T-helper 9 cell (primary cell): Measurements from ENCODE around the gene SEPTIN2.
"Not testable (repeated sequence)": the region's sequence is repeated elsewhere in the genome, so short reads cannot be mapped to it uniquely, and the experiment has no call there.

Experiments used
- DNase-seq: peaks from one replicate; pipeline ENCODE4 v3.0.0-alpha.2; 2020

SEPTIN2 gene

GRCh38 chr2:241288324-241288888 lies 27.3 kb upstream of the SEPTIN2 start:
- DNase-seq = no peak

DNA sequence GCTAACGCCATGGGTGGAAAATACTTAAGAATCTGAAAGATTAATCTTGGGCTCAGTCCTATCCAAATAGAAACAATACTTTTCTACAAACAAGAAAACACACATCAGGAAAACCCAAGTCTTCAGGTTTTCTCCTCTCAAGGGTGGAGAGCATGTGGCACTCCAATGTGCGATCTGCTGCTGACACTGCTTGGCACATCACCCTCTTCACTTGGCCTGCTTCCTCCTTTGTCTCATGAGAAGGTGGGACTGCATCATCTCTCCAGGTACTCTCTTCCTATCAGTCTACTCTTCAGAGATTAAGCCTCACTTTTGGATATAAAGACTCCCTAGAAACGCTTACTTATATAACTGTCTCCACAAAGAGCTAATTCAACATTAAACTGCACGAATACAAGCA lies 26.7 kb upstream of the SEPTIN2 start:
- DNase-seq = no peak

GRCh38 chr2:241289597-241289996 lies 26.1 kb upstream of the SEPTIN2 start:
- no peak for DNase-seq

- DNase-seq = no peak
Observed at GRCh38 chr2:241291153-241291552, 24.6 kb upstream of the SEPTIN2 start.

DNA sequence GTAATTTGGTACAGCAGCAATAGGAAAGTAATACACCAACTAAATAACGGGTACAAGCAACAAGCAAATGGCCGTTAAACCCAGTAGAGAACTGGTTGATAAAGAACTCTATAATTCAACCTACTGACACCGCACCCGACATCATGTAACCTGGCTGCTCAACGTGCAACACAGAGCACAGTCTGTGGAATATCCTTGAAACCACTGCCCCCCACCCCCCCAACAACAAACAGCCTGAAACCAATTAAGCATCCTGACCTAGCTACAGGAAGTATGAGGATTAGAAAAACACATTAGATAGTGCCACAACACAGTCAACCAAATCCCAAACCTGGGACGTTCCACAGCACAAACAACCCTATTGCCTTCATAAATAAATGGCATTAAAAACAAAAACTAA lies 23.7 kb upstream of the SEPTIN2 start:
- no peak for DNase-seq

- DNase-seq = not testable (repeated sequence)
Observed at GRCh38 chr2:241293378-241293797, 22.3 kb upstream of the SEPTIN2 start.

- DNase-seq = no peak
Observed at GRCh38 chr2:241295326-241296095, 20.2 kb upstream of the SEPTIN2 start.

DNA sequence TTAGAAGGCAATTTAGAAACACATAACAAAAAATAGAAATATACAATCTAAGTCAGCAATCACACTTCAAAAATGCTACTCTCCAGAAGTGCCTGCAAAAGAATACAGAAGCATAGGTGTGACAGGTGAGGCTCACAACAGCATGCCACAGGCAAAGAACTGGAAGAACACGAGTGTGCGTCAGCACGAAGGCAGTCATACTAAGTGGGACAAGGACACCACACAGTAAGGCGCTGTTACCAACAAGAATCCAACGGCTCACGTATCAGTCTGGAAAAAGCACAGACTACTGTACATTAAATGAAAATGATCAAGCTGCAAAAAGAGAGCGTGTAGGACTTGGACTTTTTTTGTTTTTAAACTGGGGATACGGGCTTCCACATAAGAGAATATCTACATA lies 19.0 kb upstream of the SEPTIN2 start:
- DNase-seq = no peak

GRCh38 chr2:241298673-241299072 lies 17.1 kb upstream of the SEPTIN2 start:
- DNase-seq = no peak

- DNase-seq = peak; percentile 23
Observed at GRCh38 chr2:241300000-241300399, 15.7 kb upstream of the SEPTIN2 start.

DNA sequence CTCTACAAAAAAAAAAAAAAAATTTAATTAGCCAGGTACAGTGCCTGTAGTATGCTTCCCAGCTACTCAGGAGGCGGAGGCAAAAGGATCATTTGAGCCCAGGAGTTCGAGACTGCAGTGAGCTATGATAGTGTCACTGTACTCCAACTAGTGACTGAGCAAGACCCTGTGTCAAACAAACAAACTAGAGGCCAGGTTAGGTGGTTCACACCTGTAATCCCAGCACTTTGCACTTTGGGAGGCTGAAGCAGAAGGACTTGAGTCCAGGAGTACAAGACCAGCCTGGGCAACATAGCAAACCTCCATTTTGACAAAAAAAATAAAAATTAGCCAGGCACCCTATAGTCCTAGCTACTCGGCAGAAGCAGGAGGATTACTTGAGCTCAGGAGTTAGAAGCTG lies 13.6 kb upstream of the SEPTIN2 start:
- no peak for DNase-seq

- DNase-seq = no peak
Observed at GRCh38 chr2:241302759-241303651, 12.7 kb upstream of the SEPTIN2 start.

DNA sequence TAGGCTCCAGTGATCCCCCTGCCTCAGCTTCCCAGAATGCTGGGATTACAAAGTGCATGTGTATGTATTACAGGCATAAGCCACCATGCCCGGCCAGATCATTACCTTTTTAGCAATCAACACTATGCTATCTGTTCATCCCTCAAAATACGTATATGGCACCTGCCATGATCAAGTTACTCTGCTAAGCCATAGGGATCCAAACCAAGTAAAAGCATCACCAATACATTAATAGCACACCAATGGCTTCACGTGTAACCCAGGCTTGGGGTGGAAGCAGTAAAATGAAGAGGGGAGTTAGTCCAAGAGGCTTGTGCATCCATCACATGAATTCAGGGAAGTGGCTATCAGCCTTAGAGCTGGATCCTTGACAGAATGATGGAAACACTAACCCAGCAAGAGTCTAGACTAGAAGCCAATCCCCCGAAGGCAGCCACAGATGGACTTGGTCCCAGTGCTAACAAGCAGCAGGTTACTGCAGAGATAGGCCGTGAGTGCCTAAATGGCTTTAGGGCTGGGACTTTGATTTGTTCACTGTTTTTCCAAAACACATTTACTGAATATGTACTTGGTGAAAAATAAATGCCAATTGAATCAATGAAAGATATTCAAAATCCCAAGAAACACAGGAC lies 11.6 kb upstream of the SEPTIN2 start:
- DNase-seq = no peak

GRCh38 chr2:241307055-241307454 lies 8.7 kb upstream of the SEPTIN2 start:
- no peak for DNase-seq

DNA sequence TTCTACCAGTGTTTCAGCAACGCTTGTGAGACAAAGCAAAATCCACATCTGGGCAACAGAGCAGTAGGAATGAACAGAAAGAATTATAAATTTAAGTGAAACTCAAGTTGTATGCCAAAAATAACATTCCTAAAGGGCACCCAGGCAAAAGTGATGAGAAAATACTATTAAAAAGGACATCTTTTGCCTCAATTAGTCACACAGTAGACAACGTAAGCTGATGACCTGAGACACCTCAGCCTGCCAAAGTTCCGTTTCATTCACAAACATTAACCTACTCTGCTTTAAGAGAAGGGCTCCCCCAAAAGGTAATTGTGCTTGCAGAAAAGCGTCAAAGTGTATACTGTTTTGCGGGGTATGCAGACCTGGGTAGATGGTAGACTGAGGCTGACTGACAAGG lies 7.5 kb upstream of the SEPTIN2 start:
- DNase-seq = no peak

DNA sequence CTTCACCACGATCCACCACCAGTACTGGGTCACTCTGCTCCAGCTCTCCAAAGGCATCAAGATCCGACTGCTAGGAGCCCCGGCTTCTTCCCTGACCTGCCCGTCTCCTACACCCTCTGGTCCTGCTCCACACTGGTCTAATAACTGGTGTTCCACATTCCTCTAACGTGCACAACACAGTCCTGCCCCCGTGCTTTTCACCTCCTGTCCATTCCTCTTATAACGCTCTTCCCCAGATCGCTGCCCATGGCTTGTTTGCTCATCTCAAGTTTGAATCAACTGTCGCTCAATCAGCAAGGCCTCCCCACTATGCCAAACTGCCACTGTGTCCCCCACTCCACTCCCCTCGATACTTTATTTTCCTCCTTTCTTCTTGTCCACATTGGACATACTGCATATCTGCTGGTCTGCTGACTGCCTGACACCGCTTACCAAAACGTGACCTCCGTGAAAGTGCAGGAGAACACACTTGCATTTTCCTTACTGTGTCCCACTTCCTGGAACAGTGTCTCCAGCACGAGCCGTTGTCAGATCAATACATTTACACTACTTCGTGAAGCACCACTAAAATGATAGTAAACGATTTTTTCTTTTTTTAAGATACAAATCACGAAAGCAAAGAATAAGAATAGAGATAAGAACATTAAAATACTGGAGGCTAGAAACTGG lies 6.8 kb upstream of the SEPTIN2 start:
- no peak for DNase-seq

- DNase-seq = peak; percentile 43
Observed at GRCh38 chr2:241309684-241310117, 6.0 kb upstream of the SEPTIN2 start.

DNA sequence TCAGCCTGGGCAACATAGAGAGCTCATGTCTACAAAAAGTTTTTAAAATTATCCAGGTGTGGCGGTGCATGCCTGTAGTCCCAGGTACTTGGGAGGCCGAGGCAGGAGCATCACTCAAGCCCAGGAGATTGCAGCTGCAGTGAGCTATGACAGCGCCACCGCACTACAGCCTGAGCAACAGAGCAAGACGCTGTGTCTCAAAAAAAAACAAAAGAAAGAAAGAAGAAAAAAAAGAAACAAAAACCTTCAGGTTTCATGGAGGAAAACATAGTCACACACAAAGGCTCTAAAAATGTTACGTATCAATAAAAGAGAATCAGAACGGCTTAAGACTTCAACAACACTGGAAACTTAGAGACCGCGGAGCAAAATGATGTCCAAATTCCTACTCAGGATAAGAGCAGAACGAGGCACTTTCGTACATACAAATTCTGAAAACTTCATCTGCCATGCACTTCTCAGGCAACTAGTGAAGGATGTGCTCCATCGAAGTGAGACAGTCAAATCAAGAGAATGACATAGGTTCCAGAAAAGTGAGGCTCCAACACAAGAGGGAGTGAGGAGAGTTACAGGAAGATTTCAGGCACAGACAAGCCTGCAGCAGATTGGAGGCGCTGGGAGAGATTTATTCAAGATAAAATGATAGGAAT lies 4.7 kb upstream of the SEPTIN2 start:
- DNase-seq = no peak

- DNase-seq = no peak
Observed at GRCh38 chr2:241312082-241312481, 3.6 kb upstream of the SEPTIN2 start.

- DNase-seq = no peak
Observed at GRCh38 chr2:241313543-241314095, 2.1 kb upstream of the SEPTIN2 start.

DNA sequence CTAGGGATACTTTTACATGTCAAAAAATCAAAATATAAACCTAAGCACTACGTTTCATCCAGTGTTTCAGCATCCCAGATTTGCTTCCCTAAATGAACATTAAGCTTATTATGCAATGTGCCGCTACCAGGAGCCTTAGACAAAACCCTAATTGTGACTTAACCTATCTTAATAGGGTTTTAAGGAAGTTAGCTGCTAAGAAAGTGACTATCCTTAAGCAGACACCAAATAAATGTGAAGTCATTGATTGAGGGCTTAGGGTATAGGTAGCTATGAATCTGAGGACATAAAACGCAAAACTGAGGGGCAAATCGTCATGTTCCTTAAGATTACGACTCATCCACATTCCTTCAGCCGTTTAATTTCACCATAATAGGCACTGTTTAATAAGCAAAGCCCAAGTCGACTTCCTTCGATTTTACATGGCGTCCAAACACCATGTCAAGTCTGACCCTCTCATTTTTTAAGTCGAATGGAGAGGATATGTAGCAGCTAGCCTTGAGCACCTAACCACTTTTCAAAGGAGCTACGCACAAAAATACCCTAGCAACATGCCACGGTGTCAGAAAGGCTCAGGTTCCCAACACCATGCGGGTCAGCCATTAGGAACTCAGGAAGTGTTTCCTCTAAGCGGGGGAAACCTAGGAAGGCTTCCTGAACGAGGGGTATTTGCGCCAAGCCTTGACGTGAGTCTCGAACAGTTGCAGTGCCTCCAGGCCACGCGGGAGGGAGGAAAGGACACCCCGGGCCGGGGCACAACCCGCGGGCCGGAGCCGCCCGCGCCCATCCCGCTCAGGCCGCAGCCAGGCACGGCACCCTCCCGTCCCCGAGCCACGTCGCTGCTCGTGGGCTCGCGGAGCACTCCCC lies 1.3 kb upstream of the SEPTIN2 start:
- DNase-seq = no peak
